Activated T-cell treated with anti-CD3 and anti-CD28 coated beads, Interleukin-2, amount 50 U/mL, for 72 hours (primary cell): ENCODE measurements around the gene SFRP5. TPM values are rescaled to one million over a fixed set of nuclear protein-coding genes. Genes with fewer than 3 reads are reported as not detected.

Source experiments
- total RNA-seq, 2 donors: library from RNA; stranded (reverse); gene quantifications; one replicate each; pipeline ENCODE4 v1.2.3, GENCODE V29; 2022

SFRP5 gene
- total RNA-seq, 2 donors from 2014 or later, result not detected

Other genes with a start within 250 kb of the SFRP5 start
- gene ANKRD2, start 199.2 kb downstream of the SFRP5 start, total RNA-seq, result not detected
- not detected for gene HOGA1, start 187.6 kb downstream of the SFRP5 start, total RNA-seq
- gene C10orf62, start 182.3 kb downstream of the SFRP5 start, total RNA-seq, result not detected
- 1 to 10 TPM; 4.4 to 7.6 TPM for gene MORN4, start 138.5 kb downstream of the SFRP5 start, total RNA-seq
- gene PI4K2A, start 131.3 kb downstream of the SFRP5 start, total RNA-seq, result 10 to 100 TPM; 15.4 to 16.6 TPM
- gene AVPI1, start 84.8 kb downstream of the SFRP5 start, total RNA-seq, result 1 to 10 TPM; 1.8 to 5.3 TPM
- gene MARVELD1, start 58.3 kb downstream of the SFRP5 start, total RNA-seq, result 1 to 10 TPM; 1.5 to 1.9 TPM
- 10 to 100 TPM; 33.7 to 40.0 TPM for gene ZFYVE27, start 34.9 kb downstream of the SFRP5 start, total RNA-seq
- gene GOLGA7B, start 77.8 kb upstream of the SFRP5 start, total RNA-seq, result under 1 TPM; 0.55 to 0.83 TPM